ENCODE data around the gene YIPF1. TPM values are rescaled to one million over a fixed set of nuclear protein-coding genes. Genes with fewer than 3 reads are reported as not detected.

The YIPF1 gene
- polyA plus RNA-seq, 1 experiment: 40.2 TPM

DNA sequence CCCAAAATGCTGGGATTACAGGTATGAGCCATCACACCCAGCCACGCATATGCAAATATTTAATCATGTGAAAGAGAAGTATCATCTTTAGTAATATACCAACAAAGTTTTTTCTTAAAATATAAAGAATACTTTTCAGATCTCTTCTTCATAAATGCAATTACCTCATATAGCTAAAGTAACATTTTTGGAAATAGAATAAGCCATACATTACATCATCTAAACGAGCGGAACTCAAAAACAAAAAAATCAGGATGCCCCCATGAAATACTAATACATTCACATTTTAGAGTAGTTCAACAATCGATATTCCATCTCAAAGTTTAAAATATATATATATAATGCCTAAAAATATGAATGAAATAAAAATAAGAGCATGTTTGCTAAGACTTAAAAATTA is 56.2 kb downstream of the YIPF1 start:
- Histone ChIP-seq H3K4me3 (ENCODE audit: low read depth, low read length) (no peak overlapping the region), H3K27me3 (ENCODE audit: control insufficient read depth, insufficient read depth, low read length) (no peaks in the 10 kb centered on the region), H3K36me3 (ENCODE audit: control insufficient read depth, insufficient read depth, low read length) (no peaks in the 10 kb centered on the region)
- TF ChIP-seq, protein P1, sequence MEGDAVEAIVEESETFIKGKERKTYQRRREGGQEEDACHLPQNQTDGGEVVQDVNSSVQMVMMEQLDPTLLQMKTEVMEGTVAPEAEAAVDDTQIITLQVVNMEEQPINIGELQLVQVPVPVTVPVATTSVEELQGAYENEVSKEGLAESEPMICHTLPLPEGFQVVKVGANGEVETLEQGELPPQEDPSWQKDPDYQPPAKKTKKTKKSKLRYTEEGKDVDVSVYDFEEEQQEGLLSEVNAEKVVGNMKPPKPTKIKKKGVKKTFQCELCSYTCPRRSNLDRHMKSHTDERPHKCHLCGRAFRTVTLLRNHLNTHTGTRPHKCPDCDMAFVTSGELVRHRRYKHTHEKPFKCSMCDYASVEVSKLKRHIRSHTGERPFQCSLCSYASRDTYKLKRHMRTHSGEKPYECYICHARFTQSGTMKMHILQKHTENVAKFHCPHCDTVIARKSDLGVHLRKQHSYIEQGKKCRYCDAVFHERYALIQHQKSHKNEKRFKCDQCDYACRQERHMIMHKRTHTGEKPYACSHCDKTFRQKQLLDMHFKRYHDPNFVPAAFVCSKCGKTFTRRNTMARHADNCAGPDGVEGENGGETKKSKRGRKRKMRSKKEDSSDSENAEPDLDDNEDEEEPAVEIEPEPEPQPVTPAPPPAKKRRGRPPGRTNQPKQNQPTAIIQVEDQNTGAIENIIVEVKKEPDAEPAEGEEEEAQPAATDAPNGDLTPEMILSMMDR (IDR thresholded peaks at IDR 0.05; ENCODE audit: insufficient read depth, low read depth, low read length): no peak
- ChIA-PET POLR2A (no interaction called here), CTCF (no interaction called here)
- no peak for DNase-seq (ENCODE audit: low read depth)

DNA sequence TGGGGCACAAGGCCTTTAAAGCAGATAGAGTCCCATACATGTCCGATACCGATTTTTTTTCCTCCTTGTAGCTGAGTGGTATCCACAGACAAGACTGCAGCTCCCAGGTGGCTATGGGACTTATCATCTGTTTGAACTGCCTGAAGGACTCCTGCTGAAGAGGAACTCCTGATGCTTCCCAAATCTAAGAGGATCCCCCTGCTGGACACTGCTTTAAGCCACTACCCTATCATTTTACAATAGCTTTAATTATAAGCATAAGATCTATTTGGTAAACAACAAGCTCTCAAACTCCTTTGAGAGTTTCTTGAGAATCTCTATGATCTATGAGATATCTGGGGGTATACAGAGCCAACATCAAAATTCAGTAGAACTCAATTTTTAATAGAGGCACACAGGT is 63.2 kb downstream of the YIPF1 start:
- TF ChIP-seq, protein P1 (IDR thresholded peaks at IDR 0.05; ENCODE audit: insufficient read depth, low read depth, low read length): peak; percentile 50
- DNase-seq (ENCODE audit: low read depth): no peak
- ChIA-PET POLR2A (no interaction called here), CTCF (interaction anchor here (0.6 to 1.9 kb wide), 10 partner anchors 8 to 341 kb away, joined by 3 to 9 read pairs (median 4); partner anchors contain the start of gene NDC1)
- Histone ChIP-seq H3K4me3 (ENCODE audit: low read depth, low read length) (no peak overlapping the region), H3K36me3 (ENCODE audit: control insufficient read depth, insufficient read depth, low read length) (peaks cover 2% of the 10 kb centered on the region; the same call in 1 of the 2 replicates), H3K27me3 (ENCODE audit: control insufficient read depth, insufficient read depth, low read length) (no peaks in the 10 kb centered on the region)

DNA sequence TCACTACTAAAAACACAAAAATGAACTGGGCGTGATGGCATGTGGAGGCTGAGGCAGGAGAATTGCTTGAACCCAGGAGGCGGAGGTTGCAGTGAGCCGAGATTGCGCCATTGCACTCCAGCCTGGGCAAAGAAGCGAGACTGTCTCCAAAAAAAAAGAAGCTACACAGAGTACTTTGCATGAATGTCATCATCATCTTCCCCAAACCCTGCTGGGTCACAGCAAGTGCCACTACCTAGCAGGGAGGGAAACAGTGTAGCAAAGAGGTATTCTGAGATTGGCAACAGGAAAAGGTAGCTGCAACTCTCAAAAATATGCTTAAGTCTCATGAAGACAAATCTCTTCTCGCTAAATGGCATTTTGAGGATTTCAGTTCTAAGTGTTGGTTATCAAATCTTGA is 64.3 kb downstream of the YIPF1 start:
- TF ChIP-seq, protein P1 (IDR thresholded peaks at IDR 0.05; ENCODE audit: insufficient read depth, low read depth, low read length): no peak
- POLR2A ChIA-PET: no interaction called here
- CTCF ChIA-PET: interaction anchor here (1.6 to 1.7 kb wide), 2 partner anchors 9 to 12 kb away, joined by 7 read pairs; partner anchors contain the start of gene NDC1
- DNase-seq (ENCODE audit: low read depth): no peak
- Histone ChIP-seq H3K4me3 (ENCODE audit: low read depth, low read length) (no peak overlapping the region), H3K27me3 (ENCODE audit: control insufficient read depth, insufficient read depth, low read length) (no peaks in the 10 kb centered on the region), H3K36me3 (ENCODE audit: control insufficient read depth, insufficient read depth, low read length) (peaks cover 2% of the 10 kb centered on the region; the same call in 1 of the 2 replicates)

DNA sequence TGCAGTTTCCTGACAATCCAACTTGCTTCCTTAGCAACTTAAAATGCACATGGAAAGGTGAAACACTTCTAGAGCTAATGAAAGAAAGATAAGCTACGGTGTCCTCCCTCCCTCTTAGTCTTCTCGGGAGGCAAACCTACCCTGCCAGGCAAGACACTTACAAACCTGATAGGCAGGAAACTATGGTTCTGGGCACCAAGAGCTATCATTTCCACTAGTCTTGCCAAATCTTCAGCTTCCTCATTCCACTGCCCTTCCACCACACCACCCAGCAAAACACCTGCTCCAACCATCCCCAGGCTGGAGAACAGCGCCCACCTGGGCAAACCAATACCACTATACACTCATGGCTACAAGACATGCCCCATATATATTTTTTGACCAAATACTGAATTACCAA is 66.7 kb downstream of the YIPF1 start:
- POLR2A ChIA-PET: no interaction called here
- TF ChIP-seq, protein P1 (IDR thresholded peaks at IDR 0.05; ENCODE audit: insufficient read depth, low read depth, low read length): no peak
- Histone ChIP-seq H3K36me3 (ENCODE audit: control insufficient read depth, insufficient read depth, low read length) (peaks cover 2% of the 10 kb centered on the region; the same call in 1 of the 2 replicates), H3K4me3 (ENCODE audit: low read depth, low read length) (no peak overlapping the region), H3K27me3 (ENCODE audit: control insufficient read depth, insufficient read depth, low read length) (no peaks in the 10 kb centered on the region)
- CTCF ChIA-PET: interaction anchor here (0.9 kb wide), 2 partner anchors 9 to 13 kb away, joined by 3 read pairs; no protein-coding TSS in a partner anchor
- DNase-seq (ENCODE audit: low read depth): no peak

DNA sequence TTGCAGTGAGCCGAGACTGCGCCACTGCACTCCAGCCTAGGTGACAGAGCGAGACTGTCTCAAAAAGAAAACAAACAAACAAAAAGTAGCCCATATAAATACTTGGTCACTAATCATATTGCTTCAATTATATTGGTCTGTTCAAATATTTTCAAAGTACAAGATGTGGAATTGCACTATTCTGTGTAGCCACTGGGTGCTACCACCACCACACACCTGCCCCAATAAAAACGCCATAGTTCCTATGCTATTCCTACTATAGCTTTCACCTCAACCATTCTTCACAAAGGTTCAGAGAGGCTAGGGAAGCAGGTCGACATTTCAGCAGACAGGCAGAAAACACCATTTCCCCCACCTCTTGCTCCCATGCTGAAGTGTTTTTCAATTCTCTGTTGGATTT is 68.2 kb downstream of the YIPF1 start:
- Histone ChIP-seq H3K27me3 (ENCODE audit: control insufficient read depth, insufficient read depth, low read length) (no peaks in the 10 kb centered on the region), H3K4me3 (ENCODE audit: low read depth, low read length) (no peak overlapping the region), H3K36me3 (ENCODE audit: control insufficient read depth, insufficient read depth, low read length) (peaks cover 2% of the 10 kb centered on the region; the same call in 1 of the 2 replicates)
- no peak for DNase-seq (ENCODE audit: low read depth)
- ChIA-PET CTCF (interaction anchor here (0.5 to 0.9 kb wide), 2 partner anchors 11 to 12 kb away, joined by 3 read pairs; no protein-coding TSS in a partner anchor), POLR2A (no interaction called here)
- TF ChIP-seq, protein P1 (IDR thresholded peaks at IDR 0.05; ENCODE audit: insufficient read depth, low read depth, low read length): no peak
